Mesenchymal stem cell (in vitro differentiated cells and primary cell): Measurements from ENCODE around the gene ACTR3.

ENCODE experiments used
- DNase-seq: peaks from one replicate; pipeline ENCODE4 v3.0.0-alpha.2; 2013
- H2AFZ ChIP-seq: one replicate; pipeline ENCODE4 v1.6.1; 2013; ENCODE audit warnings: low read depth, mild to moderate bottlenecking, control low read depth, inconsistent platforms, low read length, moderate library complexity
- H2AK5ac ChIP-seq: 2 replicates; pipeline ENCODE4 v1.6.1; 2013; ENCODE audit warnings: low read length, moderate library complexity, mild to moderate bottlenecking, inconsistent platforms; ENCODE audit not compliant: severe bottlenecking
- H2BK120ac ChIP-seq: one replicate; pipeline ENCODE4 v1.6.1; 2013; ENCODE audit warnings: low read depth, mild to moderate bottlenecking, inconsistent platforms, low read length, moderate library complexity
- H2BK12ac ChIP-seq, 2 experiments: one replicate each; pipeline ENCODE4 v1.6.1; 2013; ENCODE audit warnings: inconsistent platforms in 2 of 2, low read length in 2 of 2, mild to moderate bottlenecking in 2 of 2, moderate library complexity in 2 of 2, control low read depth in 1 of 2
- H2BK15ac ChIP-seq: one replicate; pipeline ENCODE4 v1.6.1; 2013; ENCODE audit warnings: mild to moderate bottlenecking, low read depth, inconsistent platforms; ENCODE audit not compliant: poor library complexity, severe bottlenecking
- H2BK5ac ChIP-seq: 2 replicates; pipeline ENCODE4 v1.6.1; 2013; ENCODE audit warnings: low read depth, mild to moderate bottlenecking, low read length, control low read depth, inconsistent platforms; ENCODE audit not compliant: poor library complexity, severe bottlenecking
- H3K14ac ChIP-seq, 2 experiments: one replicate each; pipeline ENCODE4 v1.6.1; 2013; ENCODE audit warnings: inconsistent platforms in 2 of 2, low read length in 2 of 2, control low read depth in 1 of 2, mild to moderate bottlenecking in 1 of 2, moderate library complexity in 1 of 2
- H3K18ac ChIP-seq, 2 experiments: one replicate each; pipeline ENCODE4 v1.6.1; 2013; ENCODE audit warnings: inconsistent platforms in 2 of 2, low read length in 2 of 2, control low read depth in 1 of 2, low read depth in 1 of 2, mild to moderate bottlenecking in 1 of 2
- H3K23ac ChIP-seq, 2 experiments: one replicate each; pipeline ENCODE4 v1.6.1; 2013; ENCODE audit warnings: inconsistent platforms in 2 of 2, low read length in 2 of 2, mild to moderate bottlenecking in 2 of 2, moderate library complexity in 2 of 2, control low read depth in 1 of 2
- H3K27ac ChIP-seq: 2 replicates; pipeline ENCODE4 v1.5.1; 2013; ENCODE audit warnings: mild to moderate bottlenecking, moderate library complexity, low read length, control low read depth, inconsistent platforms; ENCODE audit not compliant: poor library complexity, severe bottlenecking
- H3K27me3 ChIP-seq, 2 experiments: 2 replicates each; pipeline versions ENCODE4 v1.6.1 to v1.7.0; 2013; ENCODE audit warnings: low read length in 2 of 2, mild to moderate bottlenecking in 2 of 2, moderate library complexity in 2 of 2, control low read depth in 1 of 2, inconsistent platforms in 1 of 2; ENCODE audit not compliant: control insufficient read depth in 1 of 2, insufficient read depth in 1 of 2
- H3K36me3 ChIP-seq, 2 experiments: 2 replicates each; pipeline versions ENCODE4 v1.6.1 to v1.7.0; 2013; ENCODE audit warnings: low read length in 2 of 2, control low read depth in 1 of 2, inconsistent platforms in 1 of 2, low read depth in 1 of 2, mild to moderate bottlenecking in 1 of 2; ENCODE audit not compliant: insufficient read depth in 2 of 2, control insufficient read depth in 1 of 2
- H3K4ac ChIP-seq, 2 experiments: one replicate each; pipeline ENCODE4 v1.6.1; 2013; ENCODE audit warnings: inconsistent platforms in 2 of 2, low read length in 2 of 2, mild to moderate bottlenecking in 2 of 2, moderate library complexity in 2 of 2, control low read depth in 1 of 2, low read depth in 1 of 2
- H3K4me1 ChIP-seq: 2 replicates; pipeline ENCODE4 v1.6.1; 2013; ENCODE audit warnings: low read depth, low read length, control low read depth; ENCODE audit not compliant: control insufficient read depth, insufficient read depth
- H3K4me2 ChIP-seq: 2 replicates; pipeline ENCODE4 v1.6.1; 2013; ENCODE audit warnings: low read length, mild to moderate bottlenecking, inconsistent platforms; ENCODE audit not compliant: poor library complexity, severe bottlenecking
- H3K4me3 ChIP-seq, 2 experiments: 2 replicates each; pipeline versions ENCODE4 v1.5.1 to v1.7.0; 2013; ENCODE audit warnings: low read length in 2 of 2, mild to moderate bottlenecking in 2 of 2, control low read depth in 1 of 2, low read depth in 1 of 2; ENCODE audit not compliant: insufficient read depth in 1 of 2
- H3K79me1 ChIP-seq: replicated peaks from 2 replicates; pipeline ENCODE4 v1.6.1; 2013; ENCODE audit warnings: mild to moderate bottlenecking, control low read depth, low read length, inconsistent platforms; ENCODE audit not compliant: poor library complexity, severe bottlenecking
- H3K9ac ChIP-seq: 2 replicates; pipeline ENCODE4 v1.7.0; 2013; ENCODE audit warnings: mild to moderate bottlenecking, low read length, moderate library complexity
- H3K9me3 ChIP-seq: 2 replicates; pipeline ENCODE4 v1.7.0; 2013; ENCODE audit warnings: mild to moderate bottlenecking, low read length; ENCODE audit not compliant: control insufficient read depth
- H4K8ac ChIP-seq: one replicate; pipeline ENCODE4 v1.6.1; 2013; ENCODE audit warnings: inconsistent platforms, mild to moderate bottlenecking, low read length, moderate library complexity
- H4K91ac ChIP-seq: one replicate; pipeline ENCODE4 v1.6.1; 2013; ENCODE audit warnings: mild to moderate bottlenecking, low read length, inconsistent platforms
- WGBS: methylation state at CpG from one replicate; pipeline ENCODE4 v1.1.7; 2013; ENCODE audit warnings: mixed read lengths; 5-methylcytosine and 5-hydroxymethylcytosine counted together

Gene ACTR3

GRCh38 chr2:113985554-113986397, 95.9 kb downstream of the ACTR3 start:
- Histone ChIP-seq H2BK12ac (no peak overlapping the region), H2BK5ac (no peak overlapping the region), H3K79me1 (no peaks in the 10 kb centered on the region), H3K4me1 (no peaks in the 10 kb centered on the region), H3K14ac (no peak overlapping the region), H3K18ac (no peak overlapping the region), H3K4me3 (no peak overlapping the region), H3K4me2 (no peak overlapping the region), H2BK15ac (no peak overlapping the region), H3K9ac (no peak overlapping the region), H4K8ac (no peak overlapping the region), H2AK5ac (no peak overlapping the region), H2BK120ac (no peak overlapping the region), H3K27ac (no peak overlapping the region), H3K23ac (no peak overlapping the region), H2AFZ (no peak overlapping the region), H3K27me3 (no peaks in the 10 kb centered on the region), H4K91ac (no peak overlapping the region), H3K36me3 (peaks cover 3 to 32% of the 10 kb centered on the region in 2 experiments), H3K4ac (no peak overlapping the region), H3K9me3 (no peaks in the 10 kb centered on the region)
- WGBS = 98% methylated on average over 5 of the region's 7 CpGs
- DNase-seq = no peak

- Histone ChIP-seq H3K4me1 (no peaks in the 10 kb centered on the region), H3K4me2 (no peak overlapping the region), H3K36me3 (peaks cover 3 to 32% of the 10 kb centered on the region in 2 experiments), H3K9me3 (no peaks in the 10 kb centered on the region), H2BK15ac (no peak overlapping the region), H2BK5ac (no peak overlapping the region), H3K23ac (no peak overlapping the region), H2BK120ac (no peak overlapping the region), H3K9ac (no peak overlapping the region), H4K91ac (no peak overlapping the region), H2AFZ (no peak overlapping the region), H3K14ac (no peak overlapping the region), H3K79me1 (no peaks in the 10 kb centered on the region), H2BK12ac (no peak overlapping the region), H2AK5ac (no peak overlapping the region), H4K8ac (no peak overlapping the region), H3K27ac (no peak overlapping the region), H3K4me3 (no peak overlapping the region), H3K4ac (no peak overlapping the region), H3K18ac (no peak overlapping the region), H3K27me3 (no peaks in the 10 kb centered on the region)
- DNase-seq = no peak
- 83% methylated on average over 4 of the region's 4 CpGs for WGBS
Observed at GRCh38 chr2:113986762-113987290, 96.9 kb downstream of the ACTR3 start.

GRCh38 chr2:113992090-113992489, 102.2 kb downstream of the ACTR3 start:
- no peak overlapping the region for H2BK12ac ChIP-seq
- H3K4me1 ChIP-seq = peaks cover 2% of the 10 kb centered on the region
- H3K36me3 ChIP-seq = no peaks in the 10 kb centered on the region
- 73% methylated on average over 1 of the region's 1 CpG for WGBS
- no peak overlapping the region for H2BK5ac ChIP-seq
- H2AFZ ChIP-seq = no peak overlapping the region
- no peak overlapping the region for H3K14ac ChIP-seq
- H3K4me3 ChIP-seq = no peak overlapping the region
- no peak overlapping the region for H4K8ac ChIP-seq
- no peak overlapping the region for H4K91ac ChIP-seq
- no peak overlapping the region for H3K23ac ChIP-seq
- H2AK5ac ChIP-seq = no peak overlapping the region
- DNase-seq = no peak
- no peaks in the 10 kb centered on the region for H3K27me3 ChIP-seq
- H2BK15ac ChIP-seq = no peak overlapping the region
- H3K9ac ChIP-seq = no peak overlapping the region
- H3K27ac ChIP-seq = no peak overlapping the region
- no peak overlapping the region for H2BK120ac ChIP-seq
- H3K4me2 ChIP-seq = no peak overlapping the region
- no peak overlapping the region for H3K18ac ChIP-seq
- H3K4ac ChIP-seq = no peak overlapping the region
- no peaks in the 10 kb centered on the region for H3K9me3 ChIP-seq
- no peaks in the 10 kb centered on the region for H3K79me1 ChIP-seq

GRCh38 chr2:113996671-113997594, 107.0 kb downstream of the ACTR3 start:
- Histone ChIP-seq H3K9me3 (no peaks in the 10 kb centered on the region), H2BK15ac (no peak overlapping the region), H3K79me1 (no peaks in the 10 kb centered on the region), H3K27me3 (peaks cover 0 to 9% of the 10 kb centered on the region in 2 experiments), H2AFZ (no peak overlapping the region), H3K36me3 (no peaks in the 10 kb centered on the region), H3K18ac (no peak overlapping the region), H3K14ac (no peak overlapping the region), H2BK12ac (no peak overlapping the region), H3K4me3 (no peak overlapping the region), H4K91ac (no peak overlapping the region), H3K4ac (no peak overlapping the region), H3K27ac (no peak overlapping the region), H3K23ac (no peak overlapping the region), H2BK5ac (no peak overlapping the region), H3K4me1 (peaks cover 2% of the 10 kb centered on the region), H2BK120ac (no peak overlapping the region), H4K8ac (no peak overlapping the region), H2AK5ac (no peak overlapping the region), H3K9ac (no peak overlapping the region), H3K4me2 (no peak overlapping the region)
- no peak for DNase-seq
- 72% methylated on average over 6 of the region's 6 CpGs for WGBS
